ENCODE measurements around the gene UBR2.

- TF ChIP-seq POLR2A (IDR thresholded peaks at IDR 0.05) (no peak), EP300 (IDR thresholded peaks at IDR 0.05) (no peak)
- TF ChIP-seq, protein P1, sequence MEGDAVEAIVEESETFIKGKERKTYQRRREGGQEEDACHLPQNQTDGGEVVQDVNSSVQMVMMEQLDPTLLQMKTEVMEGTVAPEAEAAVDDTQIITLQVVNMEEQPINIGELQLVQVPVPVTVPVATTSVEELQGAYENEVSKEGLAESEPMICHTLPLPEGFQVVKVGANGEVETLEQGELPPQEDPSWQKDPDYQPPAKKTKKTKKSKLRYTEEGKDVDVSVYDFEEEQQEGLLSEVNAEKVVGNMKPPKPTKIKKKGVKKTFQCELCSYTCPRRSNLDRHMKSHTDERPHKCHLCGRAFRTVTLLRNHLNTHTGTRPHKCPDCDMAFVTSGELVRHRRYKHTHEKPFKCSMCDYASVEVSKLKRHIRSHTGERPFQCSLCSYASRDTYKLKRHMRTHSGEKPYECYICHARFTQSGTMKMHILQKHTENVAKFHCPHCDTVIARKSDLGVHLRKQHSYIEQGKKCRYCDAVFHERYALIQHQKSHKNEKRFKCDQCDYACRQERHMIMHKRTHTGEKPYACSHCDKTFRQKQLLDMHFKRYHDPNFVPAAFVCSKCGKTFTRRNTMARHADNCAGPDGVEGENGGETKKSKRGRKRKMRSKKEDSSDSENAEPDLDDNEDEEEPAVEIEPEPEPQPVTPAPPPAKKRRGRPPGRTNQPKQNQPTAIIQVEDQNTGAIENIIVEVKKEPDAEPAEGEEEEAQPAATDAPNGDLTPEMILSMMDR (IDR thresholded peaks at IDR 0.05) = no peak
These were observed 637 bp downstream of the UBR2 start for GRCh38 chr6:42564506-42564825.

Measured in ovary (tissue), 3 donors.